Lower leg skin (tissue), 4 donors: Measurements from ENCODE around the gene PADI4. TPM values are rescaled to one million over a fixed set of nuclear protein-coding genes. Genes with fewer than 3 reads are reported as not detected.

Experiments
- DNase-seq, 2 donors: peaks; one replicate each; pipeline ENCODE4 v3.0.0-alpha.2; 2019; ENCODE audit warnings: low spot score in 2 of 2
- H3K4me3 ChIP-seq: fragments of 200-600 bp; sonication (generic); 2 replicates; pipeline ENCODE4 v1.5.1; 2017; ENCODE audit warnings: mild to moderate bottlenecking, low read depth; ENCODE audit not compliant: poor library complexity, severe bottlenecking
- CTCF ChIP-seq, 3 donors: fragments of 450-650 bp; IDR thresholded peaks; one replicate each; pipeline ENCODE4 v1.5.1; 2016; ENCODE audit warnings: antibody characterized with exemption in 3 of 3, mild to moderate bottlenecking in 3 of 3, moderate library complexity in 2 of 3
- POLR2A ChIP-seq, 2 donors: fragments of 450-650 bp; IDR thresholded peaks; one replicate each; pipeline ENCODE4 v1.6.1; 2016 to 2017; ENCODE audit warnings: antibody characterized with exemption in 2 of 2, mild to moderate bottlenecking in 1 of 2, moderate library complexity in 1 of 2
- WGBS, 2 donors: methylation state at CpG; one replicate each; pipeline ENCODE4 v1.1.5; 2018; 5-methylcytosine and 5-hydroxymethylcytosine counted together
- intact Hi-C: fragments of 100-400 bp; cut with DNase I; formaldehyde crosslinking; loops from one replicate; pipeline ENCODE4 v1.15.0; 2023; ENCODE audit warnings: low total_unique reads
- total RNA-seq, 4 donors: library from RNA; depleted of rRNA; stranded (reverse); fragments of >200 nt; gene quantifications; one replicate each; pipeline ENCODE4 v1.1.0, GENCODE V29; 2016

PADI4 gene
- total RNA-seq, 4 donors from 2014 or later = 0.51 TPM; not detected in 3

- TF ChIP-seq CTCF (IDR thresholded peaks at IDR 0.05) = no peak
- TF ChIP-seq POLR2A (IDR thresholded peaks at IDR 0.05) = no peak
- intact Hi-C loops = no loop called here
- no peak overlapping the region for H3K4me3 ChIP-seq
- DNase-seq = no peak
- 45 to 52% methylated on average over 4 of the region's 4 CpGs for WGBS, 2 donors
These were observed 35.4 kb upstream of the PADI4 start for GRCh38 chr1:17272646-17273045.

- 80% methylated on average over 13 of the region's 13 CpGs for WGBS, 2 donors
- no peak for DNase-seq
- TF ChIP-seq POLR2A (IDR thresholded peaks at IDR 0.05) (no peak), CTCF (IDR thresholded peaks at IDR 0.05) (no peak)
- intact Hi-C loops = no loop called here
- H3K4me3 ChIP-seq = no peak overlapping the region
These were observed 34.9 kb upstream of the PADI4 start for GRCh38 chr1:17273096-17273495.

- no peak for DNase-seq
- intact Hi-C loops = no loop called here
- H3K4me3 ChIP-seq = no peak overlapping the region
- 70 to 76% methylated on average over 15 of the region's 15 CpGs for WGBS, 2 donors
- no peak for TF ChIP-seq CTCF (IDR thresholded peaks at IDR 0.05)
- no peak for TF ChIP-seq POLR2A (IDR thresholded peaks at IDR 0.05)
These were observed 33.5 kb upstream of the PADI4 start for GRCh38 chr1:17274186-17275170.

GRCh38 chr1:17276568-17276967 lies 31.4 kb upstream of the PADI4 start:
- intact Hi-C loops = no loop called here
- H3K4me3 ChIP-seq = no peak overlapping the region
- WGBS, 2 donors = 30 to 37% methylated on average over 11 of the region's 11 CpGs
- no peak for TF ChIP-seq CTCF (IDR thresholded peaks at IDR 0.05)
- TF ChIP-seq POLR2A (IDR thresholded peaks at IDR 0.05) = no peak
- DNase-seq = no peak

GRCh38 chr1:17277511-17278159 lies 30.4 kb upstream of the PADI4 start:
- intact Hi-C loops = no loop called here
- no peak for TF ChIP-seq POLR2A (IDR thresholded peaks at IDR 0.05)
- TF ChIP-seq CTCF (IDR thresholded peaks at IDR 0.05) = no peak
- no peak overlapping the region for H3K4me3 ChIP-seq
- DNase-seq = no peak
- 79 to 85% methylated on average over 7 to 8 of the region's 8 CpGs for WGBS, 2 donors
